Mucosa of descending colon (tissue), 3 donors: Measurements from ENCODE around the gene FNDC3B. TPM values are rescaled to one million over a fixed set of nuclear protein-coding genes. Genes with fewer than 3 reads are reported as not detected.

Experiments used
- ATAC-seq: fragments of 200-7000 bp; cut with Tn5 transposase; one replicate; pipeline ENCODE4 v1.9.1; 2020; ENCODE audit warnings: mild to moderate bottlenecking, moderate library complexity
- DNase-seq, 3 donors: peaks; one replicate each; pipeline ENCODE4 v3.0.0-alpha.2; 2020
- H3K36me3 ChIP-seq: fragments of 200-600 bp; one replicate; pipeline ENCODE4 v1.8.0; 2021; ENCODE audit warnings: low read depth, mild to moderate bottlenecking
- H3K4me1 ChIP-seq: fragments of 200-600 bp; one replicate; pipeline ENCODE4 v1.8.0; 2021; ENCODE audit warnings: low read depth, mild to moderate bottlenecking
- H3K4me3 ChIP-seq: fragments of 200-600 bp; one replicate; pipeline ENCODE4 v1.8.0; 2021; ENCODE audit warnings: mild to moderate bottlenecking
- H3K9me3 ChIP-seq: fragments of 200-600 bp; one replicate; pipeline ENCODE4 v1.8.0; 2021; ENCODE audit warnings: mild to moderate bottlenecking
- intact Hi-C, 2 donors: fragments of 100-400 bp; cut with DNase I in 1 of 2; cut with micrococcal nuclease in 1 of 2; formaldehyde crosslinking; loops; one replicate each; pipeline versions ENCODE4 v1.11.0 to v1.11.1; 2022; cut with DNase I, micrococcal nuclease
- total RNA-seq, 3 donors: library from RNA; stranded (reverse); fragmentation: NEBNext Ultra II Directional in 2 of 3; extraction: Animal tissue kit (Norgen Biotek cat#: 25700) in 2 of 3; gene quantifications; one replicate each; pipeline versions ENCODE4 v1.2.1 to v1.2.4, GENCODE V29; 2021 to 2023
- TF ChIP-seq, protein P1 (sequence below): fragments of 200-600 bp; IDR thresholded peaks from one replicate; pipeline ENCODE4 v1.8.0; 2022; ENCODE audit warnings: antibody characterized with exemption, mild to moderate bottlenecking
- donor health status: DM: no; HTN: no; CAD: no; lungs with moderate emphysema.
- donor health status: DM: no; HTN: no; CAD: no.
- donor health status: DM: no; HTN: yes; CAD: no.

The FNDC3B gene
- total RNA-seq, 3 donors from 2014 or later = 107 to 132 (median 126) TPM

DNA sequence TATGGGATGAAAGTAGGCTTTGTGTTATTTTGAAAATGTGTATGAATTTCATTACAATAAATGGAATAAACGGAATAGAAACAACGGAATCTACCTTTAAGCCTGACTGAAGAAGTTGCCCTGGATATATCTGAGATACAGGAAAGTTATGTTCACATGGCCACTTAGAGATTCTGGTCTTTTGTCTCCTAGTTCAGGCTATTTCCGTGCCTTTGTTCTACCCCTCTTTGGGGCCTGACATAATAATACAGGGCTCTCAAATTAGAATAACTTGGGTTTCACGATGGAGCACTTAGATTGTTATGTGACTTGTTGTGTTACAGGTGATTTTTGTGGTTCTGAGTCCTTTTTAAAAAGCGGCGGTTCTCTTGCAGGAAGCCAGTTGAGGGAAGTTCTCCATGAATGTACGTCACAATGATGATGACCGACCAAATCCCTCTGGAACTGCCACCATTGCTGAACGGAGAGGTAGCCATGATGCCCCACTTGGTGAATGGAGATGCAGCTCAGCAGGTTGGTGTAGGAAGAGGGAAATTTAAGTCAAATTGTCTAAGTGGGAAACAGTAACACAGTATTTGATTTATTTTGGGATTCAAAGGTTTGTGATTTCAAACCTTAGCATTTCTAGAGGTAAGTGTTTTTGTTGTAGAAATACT, 72.8 kb downstream of the FNDC3B start:
- H3K4me3 ChIP-seq = no peak overlapping the region

GRCh38 chr3:172112734-172113120, 73.3 kb downstream of the FNDC3B start:
- H3K4me3 ChIP-seq = no peak overlapping the region
- no peak for ATAC-seq
- H3K9me3 ChIP-seq = no peaks in the 10 kb centered on the region
- no peak for DNase-seq
- H3K4me1 ChIP-seq = peaks cover 1% of the 10 kb centered on the region
- H3K36me3 ChIP-seq = no peaks in the 10 kb centered on the region
- intact Hi-C loops = no loop called here
- TF ChIP-seq, protein P1, sequence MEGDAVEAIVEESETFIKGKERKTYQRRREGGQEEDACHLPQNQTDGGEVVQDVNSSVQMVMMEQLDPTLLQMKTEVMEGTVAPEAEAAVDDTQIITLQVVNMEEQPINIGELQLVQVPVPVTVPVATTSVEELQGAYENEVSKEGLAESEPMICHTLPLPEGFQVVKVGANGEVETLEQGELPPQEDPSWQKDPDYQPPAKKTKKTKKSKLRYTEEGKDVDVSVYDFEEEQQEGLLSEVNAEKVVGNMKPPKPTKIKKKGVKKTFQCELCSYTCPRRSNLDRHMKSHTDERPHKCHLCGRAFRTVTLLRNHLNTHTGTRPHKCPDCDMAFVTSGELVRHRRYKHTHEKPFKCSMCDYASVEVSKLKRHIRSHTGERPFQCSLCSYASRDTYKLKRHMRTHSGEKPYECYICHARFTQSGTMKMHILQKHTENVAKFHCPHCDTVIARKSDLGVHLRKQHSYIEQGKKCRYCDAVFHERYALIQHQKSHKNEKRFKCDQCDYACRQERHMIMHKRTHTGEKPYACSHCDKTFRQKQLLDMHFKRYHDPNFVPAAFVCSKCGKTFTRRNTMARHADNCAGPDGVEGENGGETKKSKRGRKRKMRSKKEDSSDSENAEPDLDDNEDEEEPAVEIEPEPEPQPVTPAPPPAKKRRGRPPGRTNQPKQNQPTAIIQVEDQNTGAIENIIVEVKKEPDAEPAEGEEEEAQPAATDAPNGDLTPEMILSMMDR = no peak

More for the DNA sequence above, 72.8 kb downstream of the FNDC3B start:
- H3K9me3 ChIP-seq = no peaks in the 10 kb centered on the region
- DNase-seq = no peak
- ATAC-seq = no peak
- TF ChIP-seq, protein P1 = no peak
- H3K36me3 ChIP-seq = no peaks in the 10 kb centered on the region
- H3K4me1 ChIP-seq = peaks cover 5% of the 10 kb centered on the region
- intact Hi-C loops = no loop called here

GRCh38 chr3:172113710-172114109, 74.3 kb downstream of the FNDC3B start:
- H3K9me3 ChIP-seq = no peaks in the 10 kb centered on the region
- no peaks in the 10 kb centered on the region for H3K4me1 ChIP-seq
- intact Hi-C loops = no loop called here
- TF ChIP-seq, protein P1 = no peak
- no peak overlapping the region for H3K4me3 ChIP-seq
- ATAC-seq = no peak
- no peak for DNase-seq
- H3K36me3 ChIP-seq = no peaks in the 10 kb centered on the region

DNA sequence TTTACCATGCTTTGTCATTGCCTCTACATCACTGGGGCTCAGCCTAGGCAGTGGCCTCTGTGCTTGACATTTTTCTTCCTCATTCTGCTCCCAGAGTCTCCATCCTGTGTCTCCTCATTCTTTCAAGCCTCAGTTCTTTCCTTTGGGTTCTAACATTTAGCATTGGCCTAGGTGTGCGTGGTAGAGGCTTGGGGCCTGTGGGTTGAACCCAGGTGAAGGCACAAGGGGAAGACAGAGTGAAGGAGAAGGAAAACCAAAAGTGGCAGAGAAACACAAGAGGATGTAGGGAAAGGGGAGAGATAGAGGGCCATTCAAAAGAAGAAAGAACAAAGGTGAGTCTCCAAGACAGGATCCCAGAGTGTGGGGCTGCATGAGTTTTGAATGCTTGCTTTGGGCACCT, 75.7 kb downstream of the FNDC3B start:
- no peaks in the 10 kb centered on the region for H3K4me1 ChIP-seq
- no peak for ATAC-seq
- H3K4me3 ChIP-seq = no peak overlapping the region
- no peaks in the 10 kb centered on the region for H3K9me3 ChIP-seq
- no peaks in the 10 kb centered on the region for H3K36me3 ChIP-seq
- intact Hi-C loops = no loop called here
- TF ChIP-seq, protein P1 = no peak
- no peak for DNase-seq

GRCh38 chr3:172115787-172116186, 76.4 kb downstream of the FNDC3B start:
- intact Hi-C loops = no loop called here

More at GRCh38 chr3:172115787-172116186, 76.4 kb downstream of the FNDC3B start:
- Histone ChIP-seq H3K4me3 (no peak overlapping the region), H3K4me1 (no peaks in the 10 kb centered on the region), H3K36me3 (no peaks in the 10 kb centered on the region), H3K9me3 (no peaks in the 10 kb centered on the region)
- ATAC-seq (no peak), DNase-seq (no peak)
- TF ChIP-seq, protein P1 = no peak
